Activated naive CD8-positive, alpha-beta T cell treated with anti-CD3 and anti-CD28 coated beads for 36 hours (primary cell): ENCODE data around the gene SLC34A1. TPM values are rescaled to one million over a fixed set of nuclear protein-coding genes. Genes with fewer than 3 reads are reported as not detected.
"Not testable (repeated sequence)": the region's sequence is repeated elsewhere in the genome, so short reads cannot be mapped to it uniquely, and the experiment has no call there.

Source experiments
- DNase-seq: peaks from one replicate; pipeline ENCODE4 v3.0.0; 2021
- H3K27ac Mint-ChIP-seq: one replicate; pipeline ENCODE4 v1.8.0; 2022; ENCODE audit warnings: mild to moderate bottlenecking, moderate library complexity, mixed read lengths
- H3K27me3 Mint-ChIP-seq: one replicate; pipeline ENCODE4 v1.8.0; 2022; ENCODE audit warnings: mild to moderate bottlenecking, mixed read lengths
- H3K36me3 Mint-ChIP-seq: one replicate; pipeline ENCODE4 v1.8.0; 2021; ENCODE audit warnings: mild to moderate bottlenecking, mixed read lengths
- H3K4me1 Mint-ChIP-seq: one replicate; pipeline ENCODE4 v1.8.0; 2021; ENCODE audit warnings: mixed read lengths
- H3K4me3 Mint-ChIP-seq: one replicate; pipeline ENCODE4 v1.8.0; 2022; ENCODE audit warnings: mild to moderate bottlenecking, moderate library complexity, mixed read lengths
- H3K9me3 Mint-ChIP-seq: one replicate; pipeline ENCODE4 v1.8.0; 2022; ENCODE audit warnings: mixed read lengths
- total RNA-seq, 2 experiments: library from RNA; stranded (reverse); gene quantifications; one replicate each; pipeline ENCODE4 v1.2.3, GENCODE V29; 2021

Gene SLC34A1
- total RNA-seq: not detected

- DNase-seq: no peak
- H3K36me3 Mint-ChIP-seq: no peaks in the 10 kb centered on the region
- H3K4me1 Mint-ChIP-seq: peaks cover 32% of the 10 kb centered on the region
- H3K9me3 Mint-ChIP-seq: no peaks in the 10 kb centered on the region
- no peak within 1 kb of the TSS for H3K27ac Mint-ChIP-seq
- no peaks in the 10 kb centered on the region for H3K27me3 Mint-ChIP-seq
- H3K4me3 Mint-ChIP-seq: no peak within 1 kb of the TSS
Observed at GRCh38 chr5:177384134-177384533, at the start of gene SLC34A1. SLC34A1 (plus strand) TSS chr5:177384434; CDS start chr5:177385742, 1,308 bp downstream.

GRCh38 chr5:177334781-177335700 is 49.2 kb upstream of the SLC34A1 start:
- Mint-ChIP-seq H3K9me3 (no peaks in the 10 kb centered on the region), H3K27me3 (no peaks in the 10 kb centered on the region), H3K4me3 (no peak overlapping the region), H3K27ac (no peak overlapping the region), H3K36me3 (peaks cover 27% of the 10 kb centered on the region), H3K4me1 (peaks cover 2% of the 10 kb centered on the region)
- DNase-seq: no peak

- H3K27ac Mint-ChIP-seq: no peak overlapping the region
- H3K9me3 Mint-ChIP-seq: no peaks in the 10 kb centered on the region
- no peaks in the 10 kb centered on the region for H3K27me3 Mint-ChIP-seq
- no peak overlapping the region for H3K4me3 Mint-ChIP-seq
- DNase-seq: no peak
- peaks cover 29% of the 10 kb centered on the region for H3K36me3 Mint-ChIP-seq
- H3K4me1 Mint-ChIP-seq: peaks cover 2% of the 10 kb centered on the region
Observed at GRCh38 chr5:177335701-177336065, 48.6 kb upstream of the SLC34A1 start.

GRCh38 chr5:177336112-177336511 is 48.1 kb upstream of the SLC34A1 start:
- H3K36me3 Mint-ChIP-seq: peaks cover 28% of the 10 kb centered on the region
- DNase-seq: peak; percentile 46
- H3K9me3 Mint-ChIP-seq: no peaks in the 10 kb centered on the region
- H3K27me3 Mint-ChIP-seq: no peaks in the 10 kb centered on the region
- H3K27ac Mint-ChIP-seq: no peak overlapping the region
- no peak overlapping the region for H3K4me3 Mint-ChIP-seq
- H3K4me1 Mint-ChIP-seq: peaks cover 2% of the 10 kb centered on the region

- Mint-ChIP-seq H3K27ac (no peak overlapping the region), H3K36me3 (peaks cover 35% of the 10 kb centered on the region)
Observed at GRCh38 chr5:177336603-177337494, 47.4 kb upstream of the SLC34A1 start.

GRCh38 chr5:177338251-177339106 is 45.8 kb upstream of the SLC34A1 start:
- no peak overlapping the region for H3K4me3 Mint-ChIP-seq
- no peaks in the 10 kb centered on the region for H3K9me3 Mint-ChIP-seq
- peaks cover 38% of the 10 kb centered on the region for H3K36me3 Mint-ChIP-seq
- H3K27me3 Mint-ChIP-seq: no peaks in the 10 kb centered on the region
- H3K27ac Mint-ChIP-seq: no peak overlapping the region
- H3K4me1 Mint-ChIP-seq: peaks cover 6% of the 10 kb centered on the region
- no peak for DNase-seq

More at GRCh38 chr5:177336603-177337494, 47.4 kb upstream of the SLC34A1 start:
- H3K4me3 Mint-ChIP-seq: no peak overlapping the region
- no peak for DNase-seq
- H3K27me3 Mint-ChIP-seq: no peaks in the 10 kb centered on the region
- no peaks in the 10 kb centered on the region for H3K9me3 Mint-ChIP-seq
- H3K4me1 Mint-ChIP-seq: peaks cover 4% of the 10 kb centered on the region

GRCh38 chr5:177339107-177339638 is 45.1 kb upstream of the SLC34A1 start:
- no peak for DNase-seq
- H3K27me3 Mint-ChIP-seq: no peaks in the 10 kb centered on the region
- peaks cover 34% of the 10 kb centered on the region for H3K36me3 Mint-ChIP-seq
- peaks cover 9% of the 10 kb centered on the region for H3K4me1 Mint-ChIP-seq
- H3K9me3 Mint-ChIP-seq: no peaks in the 10 kb centered on the region
- H3K27ac Mint-ChIP-seq: no peak overlapping the region
- no peak overlapping the region for H3K4me3 Mint-ChIP-seq

GRCh38 chr5:177343000-177343399 is 41.2 kb upstream of the SLC34A1 start:
- H3K4me3 Mint-ChIP-seq, H3K27me3 Mint-ChIP-seq, H3K27ac Mint-ChIP-seq, H3K9me3 Mint-ChIP-seq, DNase-seq: not testable (repeated sequence)
- peaks cover 19% of the 10 kb centered on the region for H3K4me1 Mint-ChIP-seq
- peaks cover 25% of the 10 kb centered on the region for H3K36me3 Mint-ChIP-seq

- Mint-ChIP-seq H3K9me3 (no peaks in the 10 kb centered on the region), H3K27ac (no peak overlapping the region), H3K4me1 (peaks cover 19% of the 10 kb centered on the region), H3K4me3 (no peak overlapping the region), H3K27me3 (no peaks in the 10 kb centered on the region), H3K36me3 (peaks cover 25% of the 10 kb centered on the region)
- no peak for DNase-seq
Observed at GRCh38 chr5:177343777-177344176, 40.5 kb upstream of the SLC34A1 start.

GRCh38 chr5:177344891-177345290 is 39.3 kb upstream of the SLC34A1 start:
- Mint-ChIP-seq H3K27me3 (no peaks in the 10 kb centered on the region), H3K27ac (no peak overlapping the region), H3K4me1 (peaks cover 26% of the 10 kb centered on the region), H3K9me3 (no peaks in the 10 kb centered on the region), H3K4me3 (no peak overlapping the region), H3K36me3 (peaks cover 22% of the 10 kb centered on the region)
- DNase-seq: no peak

- Mint-ChIP-seq H3K4me1 (peaks cover 32% of the 10 kb centered on the region), H3K4me3 (no peak overlapping the region), H3K9me3 (no peaks in the 10 kb centered on the region), H3K27me3 (no peaks in the 10 kb centered on the region), H3K36me3 (peaks cover 11% of the 10 kb centered on the region), H3K27ac (peak overlapping the region; percentile 61)
- DNase-seq: no peak
Observed at GRCh38 chr5:177346820-177347219, 37.4 kb upstream of the SLC34A1 start.

- H3K27ac Mint-ChIP-seq: no peak overlapping the region
Observed at GRCh38 chr5:177347699-177348098, 36.5 kb upstream of the SLC34A1 start.

GRCh38 chr5:177349362-177349647 is 34.9 kb upstream of the SLC34A1 start:
- Mint-ChIP-seq H3K27ac (peak overlapping the region; percentile 11), H3K4me1 (peaks cover 31% of the 10 kb centered on the region), H3K27me3 (no peaks in the 10 kb centered on the region), H3K36me3 (peaks cover 5% of the 10 kb centered on the region), H3K9me3 (no peaks in the 10 kb centered on the region), H3K4me3 (peak overlapping the region; percentile 97)
- DNase-seq: no peak

More at GRCh38 chr5:177347699-177348098, 36.5 kb upstream of the SLC34A1 start:
- no peaks in the 10 kb centered on the region for H3K9me3 Mint-ChIP-seq
- H3K4me3 Mint-ChIP-seq: no peak overlapping the region
- H3K4me1 Mint-ChIP-seq: peaks cover 36% of the 10 kb centered on the region
- peaks cover 10% of the 10 kb centered on the region for H3K36me3 Mint-ChIP-seq
- no peak for DNase-seq
- no peaks in the 10 kb centered on the region for H3K27me3 Mint-ChIP-seq

GRCh38 chr5:177349762-177350161 is 34.5 kb upstream of the SLC34A1 start:
- Mint-ChIP-seq H3K9me3 (peaks cover 3% of the 10 kb centered on the region), H3K4me1 (peaks cover 33% of the 10 kb centered on the region), H3K27me3 (no peaks in the 10 kb centered on the region), H3K4me3 (peak overlapping the region; percentile 97), H3K27ac (peak overlapping the region; percentile 73), H3K36me3 (peaks cover 5% of the 10 kb centered on the region)
- no peak for DNase-seq
